AG04450 (cell line): Measurements from ENCODE around the gene BTNL8. TPM values are rescaled to one million over a fixed set of nuclear protein-coding genes. Genes with fewer than 3 reads are reported as not detected.

Source experiments
- CTCF ChIA-PET: fragments of 300-600, 350-600 bp; formaldehyde crosslinking; extraction: SDS; loops from one replicate; lab custom pipeline; 2022; ENCODE audit warnings: antibody characterized with exemption, inconsistent platforms; lab: Charles Lee
- POLR2A ChIA-PET: fragments of 350-600 bp; formaldehyde crosslinking; extraction: SDS; loops from one replicate; lab custom pipeline; 2021; ENCODE audit warnings: antibody characterized with exemption, inconsistent platforms; lab: Yijun Ruan, JAX
- DNase-seq: peaks from one replicate; pipeline ENCODE4 v3.0.0-alpha.2; 2011; ENCODE audit warnings: low read depth, low spot score
- H3K27ac ChIP-seq: one replicate; pipeline ENCODE4 v1.5.1; 2012; ENCODE audit warnings: low read depth, low read length, control low read depth
- H3K27me3 ChIP-seq: one replicate; pipeline ENCODE4 v1.6.0; 2012; ENCODE audit warnings: low read length; ENCODE audit not compliant: control insufficient read depth, insufficient read depth
- H3K4me3 ChIP-seq: 2 replicates; pipeline ENCODE4 v1.5.1; 2011; ENCODE audit warnings: mild to moderate bottlenecking, low read depth, low read length, control low read depth
- H3K9me3 ChIP-seq: 2 replicates; pipeline ENCODE4 v1.5.1; 2012; ENCODE audit warnings: low read length; ENCODE audit not compliant: control insufficient read depth, insufficient read depth
- CTCF ChIP-seq: IDR thresholded peaks from 2 replicates; pipeline ENCODE4 v1.5.1; 2011; ENCODE audit warnings: low read depth, low read length, control low read depth, inconsistent platforms
- polyA plus RNA-seq: library from polyadenylated mRNA; depleted of rRNA; stranded (reverse); fragments of >200 nt; gene quantifications from 2 replicates; pipeline ENCODE4 v1.2.3, GENCODE V29; 2011

Gene BTNL8
- polyA plus RNA-seq, 1 experiment, result not detected

- POLR2A ChIA-PET, result no interaction called here
Measured at GRCh38 chr5:180982008-180982741, 83.2 kb downstream of the BTNL8 start.

GRCh38 chr5:180988016-180988415 is 89.1 kb downstream of the BTNL8 start:
- no peak for TF ChIP-seq CTCF
- ChIA-PET CTCF (no interaction called here), POLR2A (no interaction called here)
- peaks cover 5% of the 10 kb centered on the region for H3K9me3 ChIP-seq
- no peak overlapping the region for H3K27ac ChIP-seq
- H3K27me3 ChIP-seq, result no peaks in the 10 kb centered on the region
- H3K4me3 ChIP-seq, result no peak overlapping the region
- DNase-seq, result no peak

More at GRCh38 chr5:180982008-180982741, 83.2 kb downstream of the BTNL8 start:
- Histone ChIP-seq H3K27ac (no peak overlapping the region), H3K4me3 (no peak overlapping the region), H3K9me3 (peaks cover 10% of the 10 kb centered on the region), H3K27me3 (no peaks in the 10 kb centered on the region)
- CTCF ChIA-PET, result no interaction called here
- no peak for DNase-seq
- no peak for TF ChIP-seq CTCF

- POLR2A ChIA-PET, result no interaction called here
- no peak within 1 kb of the TSS for H3K27ac ChIP-seq
- no peak for DNase-seq
Measured at GRCh38 chr5:180988592-180988991, 89.6 kb downstream of the BTNL8 start, which contains the start of gene BTNL3. Gene BTNL3 (plus strand): TSS chr5:180988846. CDS start chr5:180989029, 183 bp downstream.

GRCh38 chr5:180990086-180990881 is 91.3 kb downstream of the BTNL8 start:
- no peak for TF ChIP-seq CTCF
- no peak overlapping the region for H3K4me3 ChIP-seq
- H3K27ac ChIP-seq, result no peak overlapping the region
- POLR2A ChIA-PET, result no interaction called here
- no peaks in the 10 kb centered on the region for H3K27me3 ChIP-seq
- peaks cover 5% of the 10 kb centered on the region for H3K9me3 ChIP-seq
- CTCF ChIA-PET, result no interaction called here
- no peak for DNase-seq

More at GRCh38 chr5:180988592-180988991, 89.6 kb downstream of the BTNL8 start, which contains the start of gene BTNL3:
- H3K9me3 ChIP-seq, result peaks cover 5% of the 10 kb centered on the region
- H3K4me3 ChIP-seq, result no peak within 1 kb of the TSS
- H3K27me3 ChIP-seq, result no peaks in the 10 kb centered on the region
- CTCF ChIA-PET, result no interaction called here
- no peak for TF ChIP-seq CTCF

DNA sequence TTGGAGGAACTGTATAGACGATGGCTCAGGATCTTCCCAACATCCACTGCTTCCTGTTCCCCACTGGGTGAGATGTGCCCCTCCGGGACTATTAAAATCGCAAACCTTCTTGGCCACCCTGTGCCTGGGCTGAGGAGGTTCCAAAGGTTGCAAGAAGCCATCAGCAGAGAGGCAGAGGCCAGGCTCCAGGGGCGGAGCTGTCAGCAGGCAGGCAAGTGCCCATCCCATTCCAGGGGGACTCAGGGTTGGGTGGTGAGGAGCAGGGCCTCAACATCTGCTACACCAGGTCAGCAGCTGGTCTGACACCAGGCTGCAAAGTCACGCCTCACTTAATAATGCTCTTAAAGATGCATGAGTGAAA is 91.9 kb downstream of the BTNL8 start:
- no peak overlapping the region for H3K27ac ChIP-seq
- H3K4me3 ChIP-seq, result no peak overlapping the region
- CTCF ChIA-PET, result no interaction called here
- POLR2A ChIA-PET, result no interaction called here
- DNase-seq, result no peak
- TF ChIP-seq CTCF, result no peak
- no peaks in the 10 kb centered on the region for H3K27me3 ChIP-seq
- H3K9me3 ChIP-seq, result peaks cover 5% of the 10 kb centered on the region
